SK-N-SH (cell line): Measurements from ENCODE around the gene SUCLG2.

Experiments
- CTCF ChIP-seq: fragments of 200-600 bp; sonication (generic); IDR thresholded peaks from 2 replicates; pipeline ENCODE4 v1.6.1; 2017; ENCODE audit warnings: antibody characterized with exemption, mild to moderate bottlenecking, moderate library complexity
- EZH2phosphoT487 ChIP-seq: fragments of 200-600 bp; sonication (generic); IDR thresholded peaks from 2 replicates; pipeline ENCODE4 v1.6.1; 2017; ENCODE audit warnings: low read depth, mixed run types, mild to moderate bottlenecking, antibody characterized with exemption, moderate library complexity, borderline replicate concordance
- JUND ChIP-seq: IDR thresholded peaks from 2 replicates; pipeline ENCODE4 v1.4.0; 2012
- MAX ChIP-seq: IDR thresholded peaks from 2 replicates; pipeline ENCODE4 v1.4.0; 2012; ENCODE audit warnings: low read depth
- PBX3 ChIP-seq: IDR thresholded peaks from 2 replicates; pipeline ENCODE4; 2012
- POLR2AphosphoS5 ChIP-seq: IDR thresholded peaks from 2 replicates; pipeline ENCODE4 v1.6.1; 2012; ENCODE audit warnings: low read depth, low read length
- SMC3 ChIP-seq: IDR thresholded peaks from 2 replicates; pipeline ENCODE4 v1.6.1; 2012; ENCODE audit warnings: low read depth, low read length, improper control_type of control experiment

GRCh38 chr3:67605377-67605776 is 49.0 kb downstream of the SUCLG2 start:
- TF ChIP-seq CTCF (peak; percentile 57), EZH2phosphoT487 (no peak), JUND (0 out of 2 replicates have a peak, but pooled peaks have one; percentile 9), MAX (no peak), POLR2AphosphoS5 (no peak), PBX3 (no peak), SMC3 (peak; percentile 42)
